K562 (cell line): ENCODE measurements around the gene KCP.

ENCODE experiments used
- FIP1L1 ChIP-seq: fragments of 200-400 bp; formaldehyde crosslinking; IDR thresholded peaks from 2 replicates; pipeline ENCODE4 v1.6.1; 2018; ENCODE audit warnings: mild to moderate bottlenecking, low read depth, low read length; ENCODE audit not compliant: poor library complexity, severe bottlenecking
- HDAC6 ChIP-seq: IDR thresholded peaks from 2 replicates; pipeline ENCODE4 v1.6.1; 2012; ENCODE audit warnings: low read depth, mild to moderate bottlenecking, control low read depth, inconsistent platforms, low read length, moderate library complexity
- POLR2A ChIP-seq: fragments of 450-650 bp; conservative IDR thresholded peaks from 2 replicates; pipeline ENCODE4 v1.6.1; 2016
- SNRNP70 ChIP-seq: fragments of 200-400 bp; formaldehyde crosslinking; optimal IDR thresholded peaks from 2 replicates; pipeline ENCODE3; 2017; ENCODE audit warnings: low read depth, low read length
- ZNF239 ChIP-seq: fragments of 250-450 bp; sonication (Bioruptor Pico); IDR thresholded peaks from 2 replicates; pipeline ENCODE4 v1.4.0; 2020; ENCODE audit warnings: mild to moderate bottlenecking
- TF ChIP-seq, protein P1 (sequence below): fragments of 250-450 bp; sonication (Bioruptor Pico); IDR thresholded peaks from 2 replicates; pipeline ENCODE4 v1.8.0; 2022; ENCODE audit warnings: moderate library complexity, mild to moderate bottlenecking, inconsistent platforms
- TF ChIP-seq, protein P2 (sequence below): fragments of 450-650 bp; IDR thresholded peaks from 2 replicates; pipeline ENCODE4 v1.6.1; 2017; ENCODE audit warnings: antibody characterized with exemption
- TF ChIP-seq, protein P3 (sequence below): fragments of 450-650 bp; IDR thresholded peaks from 2 replicates; pipeline ENCODE4 v1.6.1; 2016; ENCODE audit warnings: low read depth, mild to moderate bottlenecking, moderate library complexity
- TF ChIP-seq, protein P4 (sequence below), 3 experiments: IDR thresholded peaks in 2 of 3; conservative IDR thresholded peaks in 1 of 3; 2 replicates each; pipeline ENCODE4 v1.5.1; 2011 to 2012; ENCODE audit warnings: low read length in 3 of 3, mild to moderate bottlenecking in 3 of 3, control low read depth in 2 of 3, improper control_type of control experiment in 1 of 3, inconsistent platforms in 1 of 3, low read depth in 1 of 3, mixed read lengths in 1 of 3, moderate library complexity in 1 of 3; ENCODE audit not compliant: insufficient read depth in 2 of 3
- TF ChIP-seq, protein P5 (sequence below): fragments of 250-450 bp; sonication (Bioruptor Pico); IDR thresholded peaks from 2 replicates; pipeline ENCODE4 v1.8.0; 2021; ENCODE audit warnings: borderline replicate concordance, mild to moderate bottlenecking, moderate library complexity; ENCODE audit not compliant: poor library complexity, severe bottlenecking

DNA sequence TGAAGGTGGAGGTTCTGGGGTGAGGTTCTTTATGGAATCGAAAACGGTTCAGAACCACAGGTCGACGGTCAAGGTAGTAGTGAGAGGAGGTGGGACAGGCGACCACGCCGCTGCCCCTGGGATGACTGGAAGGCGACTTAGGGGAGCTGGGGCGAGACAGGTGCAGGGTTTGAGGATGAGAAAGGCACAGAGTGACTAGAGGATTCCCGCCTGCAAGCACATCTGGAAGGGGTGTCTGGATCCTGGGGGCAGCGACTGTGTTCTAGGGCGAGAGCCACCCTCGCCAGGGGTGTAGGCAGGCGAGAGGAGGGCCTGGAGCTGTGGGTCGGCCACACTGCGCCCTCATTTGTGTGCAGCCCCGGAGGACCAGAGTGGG is 26.8 kb upstream of the KCP start:
- TF ChIP-seq, protein P1, sequence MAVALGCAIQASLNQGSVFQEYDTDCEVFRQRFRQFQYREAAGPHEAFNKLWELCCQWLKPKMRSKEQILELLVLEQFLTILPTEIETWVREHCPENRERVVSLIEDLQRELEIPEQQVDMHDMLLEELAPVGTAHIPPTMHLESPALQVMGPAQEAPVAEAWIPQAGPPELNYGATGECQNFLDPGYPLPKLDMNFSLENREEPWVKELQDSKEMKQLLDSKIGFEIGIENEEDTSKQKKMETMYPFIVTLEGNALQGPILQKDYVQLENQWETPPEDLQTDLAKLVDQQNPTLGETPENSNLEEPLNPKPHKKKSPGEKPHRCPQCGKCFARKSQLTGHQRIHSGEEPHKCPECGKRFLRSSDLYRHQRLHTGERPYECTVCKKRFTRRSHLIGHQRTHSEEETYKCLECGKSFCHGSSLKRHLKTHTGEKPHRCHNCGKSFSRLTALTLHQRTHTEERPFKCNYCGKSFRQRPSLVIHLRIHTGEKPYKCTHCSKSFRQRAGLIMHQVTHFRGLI (CRISPR knock-in tag): no peak
- TF ChIP-seq ZNF239 (no peak), HDAC6 (no peak), POLR2A (no peak), FIP1L1 (no peak), SNRNP70 (no peak)
- TF ChIP-seq, protein P2, sequence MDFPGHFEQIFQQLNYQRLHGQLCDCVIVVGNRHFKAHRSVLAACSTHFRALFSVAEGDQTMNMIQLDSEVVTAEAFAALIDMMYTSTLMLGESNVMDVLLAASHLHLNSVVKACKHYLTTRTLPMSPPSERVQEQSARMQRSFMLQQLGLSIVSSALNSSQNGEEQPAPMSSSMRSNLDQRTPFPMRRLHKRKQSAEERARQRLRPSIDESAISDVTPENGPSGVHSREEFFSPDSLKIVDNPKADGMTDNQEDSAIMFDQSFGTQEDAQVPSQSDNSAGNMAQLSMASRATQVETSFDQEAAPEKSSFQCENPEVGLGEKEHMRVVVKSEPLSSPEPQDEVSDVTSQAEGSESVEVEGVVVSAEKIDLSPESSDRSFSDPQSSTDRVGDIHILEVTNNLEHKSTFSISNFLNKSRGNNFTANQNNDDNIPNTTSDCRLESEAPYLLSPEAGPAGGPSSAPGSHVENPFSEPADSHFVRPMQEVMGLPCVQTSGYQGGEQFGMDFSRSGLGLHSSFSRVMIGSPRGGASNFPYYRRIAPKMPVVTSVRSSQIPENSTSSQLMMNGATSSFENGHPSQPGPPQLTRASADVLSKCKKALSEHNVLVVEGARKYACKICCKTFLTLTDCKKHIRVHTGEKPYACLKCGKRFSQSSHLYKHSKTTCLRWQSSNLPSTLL: no peak
- TF ChIP-seq, protein P3, sequence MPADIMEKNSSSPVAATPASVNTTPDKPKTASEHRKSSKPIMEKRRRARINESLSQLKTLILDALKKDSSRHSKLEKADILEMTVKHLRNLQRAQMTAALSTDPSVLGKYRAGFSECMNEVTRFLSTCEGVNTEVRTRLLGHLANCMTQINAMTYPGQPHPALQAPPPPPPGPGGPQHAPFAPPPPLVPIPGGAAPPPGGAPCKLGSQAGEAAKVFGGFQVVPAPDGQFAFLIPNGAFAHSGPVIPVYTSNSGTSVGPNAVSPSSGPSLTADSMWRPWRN: no peak
- TF ChIP-seq, protein P4, sequence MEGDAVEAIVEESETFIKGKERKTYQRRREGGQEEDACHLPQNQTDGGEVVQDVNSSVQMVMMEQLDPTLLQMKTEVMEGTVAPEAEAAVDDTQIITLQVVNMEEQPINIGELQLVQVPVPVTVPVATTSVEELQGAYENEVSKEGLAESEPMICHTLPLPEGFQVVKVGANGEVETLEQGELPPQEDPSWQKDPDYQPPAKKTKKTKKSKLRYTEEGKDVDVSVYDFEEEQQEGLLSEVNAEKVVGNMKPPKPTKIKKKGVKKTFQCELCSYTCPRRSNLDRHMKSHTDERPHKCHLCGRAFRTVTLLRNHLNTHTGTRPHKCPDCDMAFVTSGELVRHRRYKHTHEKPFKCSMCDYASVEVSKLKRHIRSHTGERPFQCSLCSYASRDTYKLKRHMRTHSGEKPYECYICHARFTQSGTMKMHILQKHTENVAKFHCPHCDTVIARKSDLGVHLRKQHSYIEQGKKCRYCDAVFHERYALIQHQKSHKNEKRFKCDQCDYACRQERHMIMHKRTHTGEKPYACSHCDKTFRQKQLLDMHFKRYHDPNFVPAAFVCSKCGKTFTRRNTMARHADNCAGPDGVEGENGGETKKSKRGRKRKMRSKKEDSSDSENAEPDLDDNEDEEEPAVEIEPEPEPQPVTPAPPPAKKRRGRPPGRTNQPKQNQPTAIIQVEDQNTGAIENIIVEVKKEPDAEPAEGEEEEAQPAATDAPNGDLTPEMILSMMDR (IDR thresholded peaks at IDR 0.05 in 2 of 3, conservative IDR thresholded peaks at IDR 0.05 in 1 of 3; ENCODE audit: insufficient read depth in 2 of 3, low read depth in 1 of 3, low read length in 3 of 3): no peak
- TF ChIP-seq, protein P5, sequence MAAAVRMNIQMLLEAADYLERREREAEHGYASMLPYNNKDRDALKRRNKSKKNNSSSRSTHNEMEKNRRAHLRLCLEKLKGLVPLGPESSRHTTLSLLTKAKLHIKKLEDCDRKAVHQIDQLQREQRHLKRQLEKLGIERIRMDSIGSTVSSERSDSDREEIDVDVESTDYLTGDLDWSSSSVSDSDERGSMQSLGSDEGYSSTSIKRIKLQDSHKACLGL: no peak
